Forelimb muscle (tissue), 1 donor: ENCODE measurements around the gene SVEP1. TPM values are rescaled to one million over a fixed set of nuclear protein-coding genes. Genes with fewer than 3 reads are reported as not detected.
"Not testable (repeated sequence)": the region's sequence is repeated elsewhere in the genome, so short reads cannot be mapped to it uniquely, and the experiment has no call there.

Source experiments
- DNase-seq: peaks from one replicate; pipeline ENCODE4 v3.0.0-alpha.2; 2013; ENCODE audit warnings: low read depth
- polyA plus RNA-seq: library from polyadenylated mRNA; unstranded; fragments of 120-200 nt; gene quantifications from one replicate; pipeline ENCODE4 v1.2.1, GENCODE V29; 2013; ENCODE audit not compliant: insufficient read length

Gene SVEP1
- polyA plus RNA-seq, 1 donor, result 16.9 TPM

- no peak for DNase-seq
Observed at GRCh38 chr9:110371411-110372007, 208.0 kb downstream of the SVEP1 start.

GRCh38 chr9:110370315-110370714 is 209.2 kb downstream of the SVEP1 start:
- DNase-seq, result no peak

- no peak for DNase-seq
Observed at GRCh38 chr9:110364451-110364850, 215.1 kb downstream of the SVEP1 start.

- not testable (repeated sequence) for DNase-seq
Observed at GRCh38 chr9:110358992-110359391, 220.5 kb downstream of the SVEP1 start.

GRCh38 chr9:110357505-110357904 is 222.0 kb downstream of the SVEP1 start:
- no peak for DNase-seq

GRCh38 chr9:110356639-110357395 is 222.7 kb downstream of the SVEP1 start:
- no peak for DNase-seq

GRCh38 chr9:110355911-110356310 is 223.6 kb downstream of the SVEP1 start:
- no peak for DNase-seq

- no peak for DNase-seq
Observed at GRCh38 chr9:110351009-110351467, 228.5 kb downstream of the SVEP1 start.

GRCh38 chr9:110346325-110346724 is 233.2 kb downstream of the SVEP1 start:
- DNase-seq, result no peak

GRCh38 chr9:110344821-110345220 is 234.7 kb downstream of the SVEP1 start:
- no peak for DNase-seq

- DNase-seq, result no peak
Observed at GRCh38 chr9:110343551-110343950, 236.0 kb downstream of the SVEP1 start.

- DNase-seq, result no peak
Observed at GRCh38 chr9:110340306-110340705, 239.2 kb downstream of the SVEP1 start.

- no peak for DNase-seq
Observed at GRCh38 chr9:110338143-110338542, 241.4 kb downstream of the SVEP1 start.

- DNase-seq, result no peak
Observed at GRCh38 chr9:110337727-110338126, 241.8 kb downstream of the SVEP1 start, which contains the start of gene TXNDC8. TSS of gene TXNDC8 (minus strand) at chr9:110337863.

- no peak for DNase-seq
Observed at GRCh38 chr9:110336363-110336762, 243.2 kb downstream of the SVEP1 start.

- no peak for DNase-seq
Observed at GRCh38 chr9:110334871-110335270, 244.7 kb downstream of the SVEP1 start.

- no peak for DNase-seq
Observed at GRCh38 chr9:110334183-110334582, 245.4 kb downstream of the SVEP1 start.

GRCh38 chr9:110332766-110333165 is 246.8 kb downstream of the SVEP1 start:
- DNase-seq, result no peak

GRCh38 chr9:110330484-110331105 is 248.9 kb downstream of the SVEP1 start:
- no peak for DNase-seq

GRCh38 chr9:110329639-110330230 is 249.8 kb downstream of the SVEP1 start:
- DNase-seq, result no peak

GRCh38 chr9:110328763-110329162 is 250.8 kb downstream of the SVEP1 start:
- DNase-seq, result no peak

GRCh38 chr9:110327716-110328115 is 251.8 kb downstream of the SVEP1 start:
- no peak for DNase-seq
